ENCODE measurements around the gene ITIH4.

ITIH4 gene

DNA sequence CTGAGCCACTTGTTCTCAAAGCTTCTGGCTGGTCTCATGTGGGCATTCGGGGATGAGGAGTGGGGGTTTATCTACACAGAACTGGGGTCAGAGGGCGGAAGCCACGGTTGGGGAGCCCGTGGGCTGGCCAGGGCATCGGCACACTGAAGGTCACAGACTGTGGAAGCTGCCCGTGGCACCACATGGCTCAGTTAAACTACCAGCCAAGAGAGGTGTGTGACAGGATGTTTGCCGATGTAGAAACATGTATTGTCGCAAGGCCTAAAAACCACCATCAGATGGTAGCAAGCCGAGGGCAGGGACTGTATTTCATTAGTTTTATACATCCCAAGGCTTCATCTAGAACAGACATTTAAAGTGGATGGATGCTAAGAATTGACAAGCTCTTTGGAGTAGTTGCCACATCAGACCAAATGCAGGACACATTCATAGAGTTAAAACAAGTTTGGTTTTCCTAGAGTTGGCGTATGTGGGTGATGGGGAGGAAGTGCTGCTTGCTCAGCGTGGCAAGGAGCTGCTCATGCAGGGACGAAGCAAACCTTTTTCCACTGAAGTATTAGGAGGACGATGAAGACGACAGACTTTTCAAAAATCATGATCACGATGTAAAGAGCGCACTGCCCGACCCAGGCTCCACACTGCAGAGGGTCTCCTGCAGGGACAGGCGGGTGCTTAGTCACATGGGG lies 14.0 kb upstream of the ITIH4 start:
- DNase-seq (ENCODE audit: insufficient read length, low spot score) (no peak), FAIRE-seq (no peak)
- TF ChIP-seq POU2F2 (IDR thresholded peaks at IDR 0.05; ENCODE audit: low read depth, low read length) (no peak), POLR2AphosphoS5 (IDR thresholded peaks at IDR 0.05; ENCODE audit: low read depth, low read length) (no peak), TAF1 (IDR thresholded peaks at IDR 0.05; ENCODE audit: low read depth, low read length) (no peak)

DNA sequence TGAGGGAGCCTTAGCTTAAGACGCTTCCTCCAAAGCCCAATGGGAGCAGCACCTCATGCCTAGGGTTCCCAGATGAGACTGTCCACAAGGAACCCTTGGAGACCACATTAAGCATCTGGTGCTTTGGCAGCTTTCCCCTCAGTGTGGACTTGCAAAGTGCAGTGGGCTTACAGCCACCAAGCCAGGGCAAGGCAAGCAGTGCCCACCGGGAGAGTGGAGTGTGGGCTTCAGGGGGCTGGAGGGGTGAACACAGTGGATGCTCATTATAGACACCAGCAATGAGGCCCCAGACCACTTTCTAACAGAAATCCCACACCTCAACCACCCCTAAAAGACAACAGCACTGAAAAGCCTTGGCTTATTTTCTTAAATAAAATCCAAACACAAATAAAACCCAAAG lies 13.4 kb upstream of the ITIH4 start:
- FAIRE-seq (no peak), DNase-seq (ENCODE audit: insufficient read length, low spot score) (no peak)
- no peak for TF ChIP-seq POU2F2 (IDR thresholded peaks at IDR 0.05; ENCODE audit: low read depth, low read length)
- TF ChIP-seq TAF1 (IDR thresholded peaks at IDR 0.05; ENCODE audit: low read depth, low read length): no peak
- TF ChIP-seq SPI1 (IDR thresholded peaks at IDR 0.05; ENCODE audit: low read depth, low read length): no peak
- no peak for TF ChIP-seq POLR2A (IDR thresholded peaks at IDR 0.05; ENCODE audit: low read depth, low read length)
- TF ChIP-seq POLR2AphosphoS5 (IDR thresholded peaks at IDR 0.05; ENCODE audit: low read depth, low read length): no peak
- TF ChIP-seq PAX5 (IDR thresholded peaks at IDR 0.05; ENCODE audit: insufficient read depth, low read length, severe bottlenecking): no peak

GRCh38 chr3:52843108-52843865 lies 12.8 kb upstream of the ITIH4 start:
- no peak for DNase-seq (ENCODE audit: insufficient read length, low spot score)
- TF ChIP-seq POLR2AphosphoS5 (IDR thresholded peaks at IDR 0.05; ENCODE audit: low read depth, low read length): no peak
- TF ChIP-seq SPI1 (IDR thresholded peaks at IDR 0.05; ENCODE audit: low read depth, low read length): no peak
- TF ChIP-seq POLR2A (IDR thresholded peaks at IDR 0.05; ENCODE audit: low read depth, low read length): no peak
- no peak for TF ChIP-seq POU2F2 (IDR thresholded peaks at IDR 0.05; ENCODE audit: low read depth, low read length)
- no peak for TF ChIP-seq PAX5 (IDR thresholded peaks at IDR 0.05; ENCODE audit: insufficient read depth, low read length, severe bottlenecking)
- no peak for TF ChIP-seq TAF1 (IDR thresholded peaks at IDR 0.05; ENCODE audit: low read depth, low read length)
- FAIRE-seq: no peak

DNA sequence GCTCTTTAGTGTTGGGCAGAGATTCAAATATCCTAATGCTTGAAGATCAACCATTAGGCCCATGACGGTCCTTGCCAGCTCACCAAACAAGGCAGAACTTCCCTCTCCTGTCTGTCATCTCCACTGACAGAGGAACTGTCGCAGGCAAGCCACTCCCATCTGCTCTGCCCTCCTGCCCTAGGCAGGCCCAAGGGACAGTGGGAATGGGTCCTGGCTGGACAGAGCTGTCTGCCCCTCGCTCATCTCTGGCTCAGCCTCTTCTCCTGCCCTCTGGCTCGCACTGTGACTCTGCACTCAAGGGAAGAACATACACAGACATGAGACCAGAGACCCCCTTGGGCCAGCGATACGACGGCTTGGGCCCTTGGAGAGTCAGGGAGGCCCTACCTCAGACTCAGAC lies 12.0 kb upstream of the ITIH4 start:
- DNase-seq (ENCODE audit: insufficient read length, low spot score): no peak
- no peak for TF ChIP-seq PAX5 (IDR thresholded peaks at IDR 0.05; ENCODE audit: insufficient read depth, low read length, severe bottlenecking)
- no peak for TF ChIP-seq SPI1 (IDR thresholded peaks at IDR 0.05; ENCODE audit: low read depth, low read length)
- no peak for TF ChIP-seq POU2F2 (IDR thresholded peaks at IDR 0.05; ENCODE audit: low read depth, low read length)
- no peak for TF ChIP-seq POLR2AphosphoS5 (IDR thresholded peaks at IDR 0.05; ENCODE audit: low read depth, low read length)
- no peak for TF ChIP-seq TAF1 (IDR thresholded peaks at IDR 0.05; ENCODE audit: low read depth, low read length)
- TF ChIP-seq POLR2A (IDR thresholded peaks at IDR 0.05; ENCODE audit: low read depth, low read length): no peak
- no peak for FAIRE-seq

DNA sequence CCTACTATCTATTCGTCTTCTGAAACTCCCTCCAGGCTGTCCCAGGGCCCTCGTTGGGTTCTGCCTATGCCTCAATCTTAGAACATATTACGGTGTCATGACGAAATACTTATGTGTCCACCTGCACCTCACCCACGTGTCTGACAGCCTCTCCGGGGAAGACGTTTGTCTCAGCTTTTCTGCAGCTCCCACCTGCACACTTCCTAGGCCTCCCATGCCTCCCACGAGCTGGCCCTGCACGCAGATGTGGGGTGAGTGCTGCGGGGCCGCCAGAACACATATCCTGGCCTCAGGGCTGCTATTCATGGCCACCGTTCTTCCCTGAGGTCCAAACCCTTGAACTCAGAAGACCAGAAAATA lies 11.5 kb upstream of the ITIH4 start:
- DNase-seq (ENCODE audit: insufficient read length, low spot score): no peak
- FAIRE-seq: no peak
- TF ChIP-seq TAF1 (IDR thresholded peaks at IDR 0.05; ENCODE audit: low read depth, low read length) (no peak), POU2F2 (IDR thresholded peaks at IDR 0.05; ENCODE audit: low read depth, low read length) (no peak), SPI1 (IDR thresholded peaks at IDR 0.05; ENCODE audit: low read depth, low read length) (no peak), PAX5 (IDR thresholded peaks at IDR 0.05; ENCODE audit: insufficient read depth, low read length, severe bottlenecking) (no peak), POLR2A (IDR thresholded peaks at IDR 0.05; ENCODE audit: low read depth, low read length) (no peak), POLR2AphosphoS5 (IDR thresholded peaks at IDR 0.05; ENCODE audit: low read depth, low read length) (no peak)

DNA sequence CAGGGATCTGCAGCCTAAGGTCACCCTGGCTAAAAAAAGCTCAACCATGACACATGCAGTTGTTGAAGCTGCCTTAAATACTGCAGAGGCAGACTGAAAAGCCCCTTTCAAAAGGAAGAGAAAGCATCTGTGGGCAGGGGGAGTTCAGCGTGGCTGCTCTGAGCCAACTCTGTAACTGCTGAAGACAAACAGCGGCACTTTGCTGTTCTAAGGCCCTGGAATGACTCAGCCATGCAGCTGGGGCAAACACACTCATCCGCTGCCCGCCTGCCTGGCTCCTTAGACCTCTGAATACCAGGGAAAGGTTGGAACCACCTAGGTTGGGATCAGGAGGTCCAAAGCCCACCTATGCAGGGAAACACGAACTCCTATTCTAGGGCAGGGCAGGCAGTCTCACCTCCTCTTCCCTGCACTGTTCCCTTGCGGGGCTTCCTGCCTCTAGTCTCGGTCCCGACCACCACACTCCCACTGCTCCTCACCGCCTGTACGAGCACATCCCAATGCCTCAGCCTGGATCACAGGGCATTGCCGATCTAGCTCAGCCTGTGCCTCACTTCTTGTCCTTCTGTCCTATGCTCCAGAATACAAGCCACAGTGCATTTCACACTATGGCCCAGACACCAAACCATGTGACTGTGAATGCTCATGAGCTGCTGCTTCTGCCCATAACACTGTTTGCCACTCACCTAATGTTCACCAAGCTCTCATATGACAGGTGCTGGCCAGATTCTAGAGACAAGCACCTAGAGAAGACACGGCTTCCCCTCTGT lies 10.9 kb upstream of the ITIH4 start:
- FAIRE-seq: peak; percentile 23
- TF ChIP-seq POU2F2 (IDR thresholded peaks at IDR 0.05; ENCODE audit: low read depth, low read length) (no peak), SPI1 (IDR thresholded peaks at IDR 0.05; ENCODE audit: low read depth, low read length) (0 out of 2 replicates have a peak, but pooled peaks have one; percentile 17)
- DNase-seq (ENCODE audit: insufficient read length, low spot score): no peak

GRCh38 chr3:52839892-52840545 lies 9.5 kb upstream of the ITIH4 start:
- FAIRE-seq: no peak
- DNase-seq (ENCODE audit: insufficient read length, low spot score): no peak
- TF ChIP-seq POLR2A (IDR thresholded peaks at IDR 0.05; ENCODE audit: low read depth, low read length) (no peak), TAF1 (IDR thresholded peaks at IDR 0.05; ENCODE audit: low read depth, low read length) (no peak), SPI1 (IDR thresholded peaks at IDR 0.05; ENCODE audit: low read depth, low read length) (no peak), PAX5 (IDR thresholded peaks at IDR 0.05; ENCODE audit: insufficient read depth, low read length, severe bottlenecking) (no peak), POLR2AphosphoS5 (IDR thresholded peaks at IDR 0.05; ENCODE audit: low read depth, low read length) (no peak), POU2F2 (IDR thresholded peaks at IDR 0.05; ENCODE audit: low read depth, low read length) (no peak)

DNA sequence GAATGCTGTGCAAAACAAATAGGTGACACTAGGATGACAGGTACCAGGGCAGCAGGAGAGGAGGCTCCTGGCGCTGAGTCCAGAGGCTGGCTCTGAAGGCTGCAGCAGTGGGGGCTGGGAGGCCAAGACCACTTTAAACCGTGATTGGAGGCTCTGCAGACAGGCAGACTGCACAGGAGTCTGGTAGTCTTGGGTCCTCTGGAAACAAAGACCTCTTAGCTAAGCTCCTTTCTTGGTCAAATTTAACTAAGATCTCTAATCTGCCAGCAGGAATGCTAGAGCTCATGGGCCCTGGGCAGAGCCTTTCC lies 8.8 kb upstream of the ITIH4 start:
- no peak for TF ChIP-seq POU2F2 (IDR thresholded peaks at IDR 0.05; ENCODE audit: low read depth, low read length)
- TF ChIP-seq POLR2A (IDR thresholded peaks at IDR 0.05; ENCODE audit: low read depth, low read length): no peak
- TF ChIP-seq TAF1 (IDR thresholded peaks at IDR 0.05; ENCODE audit: low read depth, low read length): no peak
- no peak for TF ChIP-seq SPI1 (IDR thresholded peaks at IDR 0.05; ENCODE audit: low read depth, low read length)
- TF ChIP-seq PAX5 (IDR thresholded peaks at IDR 0.05; ENCODE audit: insufficient read depth, low read length, severe bottlenecking): no peak
- TF ChIP-seq POLR2AphosphoS5 (IDR thresholded peaks at IDR 0.05; ENCODE audit: low read depth, low read length): no peak
- FAIRE-seq (no peak), DNase-seq (ENCODE audit: insufficient read length, low spot score) (no peak)

DNA sequence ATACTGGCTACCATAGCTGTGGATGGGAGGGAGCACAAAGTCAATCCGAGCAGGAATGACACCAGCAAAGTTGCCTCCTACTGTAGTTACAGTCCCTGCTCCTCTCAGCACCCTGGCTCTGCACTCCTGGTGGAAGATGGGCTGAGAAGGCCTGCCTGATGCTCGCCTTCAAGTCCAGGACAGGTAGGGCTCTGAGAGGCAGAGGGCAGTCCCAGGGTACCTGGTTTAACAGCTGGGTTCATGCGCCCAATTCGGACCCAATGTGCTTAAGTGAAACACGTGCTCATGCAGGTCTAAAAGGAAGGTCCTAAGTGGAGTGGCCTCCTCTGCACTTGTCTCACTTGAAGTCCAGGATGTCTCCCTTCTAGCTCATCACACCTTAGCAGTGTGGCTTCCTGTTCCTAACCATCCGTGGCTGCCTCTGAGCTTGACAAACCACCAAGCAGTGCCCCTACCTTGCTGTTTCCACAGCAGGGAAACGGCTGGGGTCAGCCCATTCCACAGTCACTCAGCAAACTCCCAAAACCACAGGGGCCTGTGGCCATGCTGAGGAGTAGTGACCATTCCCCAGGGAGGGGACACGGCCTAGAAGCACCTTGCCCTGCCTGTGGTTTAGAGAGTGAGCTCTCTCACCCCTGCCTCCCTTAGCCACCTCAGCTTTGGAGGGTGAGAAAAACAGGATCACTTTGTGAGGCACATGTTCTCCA lies 8.2 kb upstream of the ITIH4 start:
- FAIRE-seq: peak; percentile 60

More for the DNA sequence above, 8.2 kb upstream of the ITIH4 start:
- no peak for TF ChIP-seq TAF1 (IDR thresholded peaks at IDR 0.05; ENCODE audit: low read depth, low read length)
- no peak for TF ChIP-seq PAX5 (IDR thresholded peaks at IDR 0.05; ENCODE audit: insufficient read depth, low read length, severe bottlenecking)
- no peak for TF ChIP-seq POLR2AphosphoS5 (IDR thresholded peaks at IDR 0.05; ENCODE audit: low read depth, low read length)
- no peak for TF ChIP-seq POU2F2 (IDR thresholded peaks at IDR 0.05; ENCODE audit: low read depth, low read length)
- no peak for TF ChIP-seq POLR2A (IDR thresholded peaks at IDR 0.05; ENCODE audit: low read depth, low read length)
- no peak for TF ChIP-seq SPI1 (IDR thresholded peaks at IDR 0.05; ENCODE audit: low read depth, low read length)
- no peak for DNase-seq (ENCODE audit: insufficient read length, low spot score)
